GM21528 (cell line): ENCODE results near the gene PDE7B.

ENCODE experiments used
- ATAC-seq: cut with Tn5 transposase; IDR thresholded peaks from one replicate; pipeline ENCODE4 v1.9.1; 2021; ENCODE audit warnings: mild to moderate bottlenecking, moderate library complexity; ENCODE audit not compliant: unreplicated experiment, low FRiP score

Gene PDE7B

DNA sequence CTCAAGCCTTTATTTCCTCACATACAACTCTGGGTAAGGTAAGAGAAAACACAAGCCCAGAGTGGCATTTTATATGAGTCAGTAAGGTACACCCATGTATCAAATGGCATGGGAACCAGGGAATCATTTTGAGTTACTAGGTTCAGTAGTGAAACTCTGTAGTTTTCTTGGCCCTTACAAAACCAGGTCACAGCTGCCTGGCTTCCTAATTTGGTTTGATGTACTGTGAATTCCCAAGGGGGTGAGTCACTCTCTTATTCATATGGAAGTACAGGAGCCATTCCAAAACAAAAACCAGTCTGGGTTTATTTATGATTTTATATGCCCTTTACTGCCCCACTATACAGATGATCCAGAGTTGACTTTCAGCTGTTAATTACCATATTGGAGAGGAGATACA lies 70.7 kb downstream of the PDE7B start:
- no peak for ATAC-seq

DNA sequence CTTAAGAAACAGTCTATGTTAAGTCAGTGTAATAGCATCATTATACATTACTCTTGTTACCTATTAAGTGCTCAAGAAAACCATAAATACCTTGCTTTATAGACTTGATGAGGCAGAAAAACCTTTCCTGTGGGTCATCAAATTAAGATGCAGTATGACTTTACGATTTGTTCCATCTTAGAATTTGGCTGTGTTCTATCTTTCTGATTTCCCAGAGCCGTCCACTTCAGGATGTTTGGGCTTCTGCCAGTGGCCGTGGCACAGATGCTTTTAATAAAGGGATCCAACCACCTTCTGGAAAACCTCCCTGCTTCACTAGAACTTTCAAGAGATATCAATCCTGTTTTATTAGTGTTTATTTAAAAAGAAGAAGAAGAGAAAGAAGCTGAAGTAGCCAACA lies 71.2 kb downstream of the PDE7B start:
- ATAC-seq = no peak

DNA sequence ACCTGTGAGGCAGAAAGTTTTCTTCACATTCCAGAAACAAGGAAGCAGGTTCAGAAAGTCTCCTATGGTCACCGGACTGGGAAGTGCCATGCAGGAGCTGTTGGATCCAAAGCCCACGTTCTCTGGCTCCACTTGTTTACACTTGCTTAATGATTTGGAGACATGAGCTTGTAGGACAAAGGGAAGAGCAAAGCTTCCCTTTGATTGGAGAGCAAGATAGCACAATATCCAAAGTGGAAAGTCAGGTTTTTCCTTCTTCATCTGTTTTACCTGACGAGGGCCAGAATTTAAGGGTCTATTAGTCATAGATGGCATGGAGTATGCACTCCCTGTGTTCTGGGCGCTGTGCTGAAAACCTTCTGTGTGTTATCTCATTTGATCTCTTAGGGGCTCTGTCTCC lies 81.2 kb downstream of the PDE7B start:
- no peak for ATAC-seq

DNA sequence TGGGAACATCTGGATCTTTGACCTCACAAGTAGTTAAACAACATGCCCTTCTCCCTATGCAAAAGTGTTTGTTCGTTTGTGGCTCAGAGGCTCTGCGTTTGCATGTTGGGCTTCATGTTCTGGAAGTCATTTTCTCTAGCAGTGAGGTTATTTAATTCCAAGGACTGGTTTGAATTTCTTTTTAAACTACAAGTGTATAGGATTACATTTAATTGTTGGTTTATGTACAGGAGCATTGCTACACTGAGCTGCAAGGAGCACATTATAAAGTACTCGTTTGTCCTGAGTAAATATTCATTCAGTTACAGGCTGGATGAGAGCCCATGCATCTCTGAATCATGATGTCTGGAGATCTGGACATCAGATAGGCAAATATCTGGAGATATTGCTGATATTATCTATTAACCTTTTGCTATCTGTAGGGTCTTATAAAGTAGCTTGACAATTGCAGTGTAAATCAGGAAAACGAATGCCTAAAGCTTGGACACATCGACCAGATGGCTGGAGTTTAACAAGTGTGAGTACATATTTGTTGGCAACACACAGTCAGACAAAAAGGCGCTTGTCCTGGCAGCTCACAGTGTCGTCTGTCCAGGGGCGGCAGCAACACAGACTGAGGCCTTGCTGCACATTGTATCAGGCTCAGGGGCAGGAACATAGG lies 84.6 kb downstream of the PDE7B start:
- ATAC-seq = no peak

DNA sequence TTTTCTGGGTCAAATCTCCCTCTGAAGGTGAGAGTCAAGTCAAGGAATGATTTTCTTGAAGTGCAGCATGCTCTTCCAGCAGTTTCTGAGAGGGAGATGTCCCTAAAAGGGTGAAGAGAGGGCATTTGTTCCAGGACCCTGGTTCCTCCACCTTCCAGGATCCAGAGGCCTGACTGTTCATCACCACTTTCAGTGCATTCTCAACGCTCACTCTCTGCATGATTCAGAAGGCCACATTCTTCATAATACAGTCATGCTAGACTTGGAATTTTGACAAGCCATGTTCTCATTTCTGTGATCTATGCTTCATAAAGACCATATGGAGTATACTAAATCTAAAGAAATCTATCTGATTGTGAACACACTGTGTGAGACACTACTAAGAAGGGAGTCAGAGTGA lies 85.1 kb downstream of the PDE7B start:
- no peak for ATAC-seq

DNA sequence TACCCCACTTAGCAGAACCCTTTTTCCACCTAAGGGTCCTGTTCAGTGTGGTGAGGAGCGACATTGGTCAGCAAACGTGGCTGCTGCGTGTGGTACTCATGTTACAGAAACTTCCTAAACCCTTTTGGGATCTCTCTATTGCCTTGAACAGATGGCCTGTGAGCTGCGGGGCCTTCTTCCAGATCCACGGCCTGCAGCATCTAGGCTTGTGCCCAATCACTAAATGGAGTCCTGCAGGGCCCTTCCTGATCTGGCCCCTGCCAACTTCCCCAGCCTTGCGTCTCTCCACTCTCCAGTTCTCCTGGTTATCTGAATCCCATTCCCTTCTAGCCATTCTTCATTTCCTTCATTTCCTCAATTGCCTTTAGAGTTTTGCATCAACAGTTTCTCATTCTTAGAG lies 85.6 kb downstream of the PDE7B start:
- ATAC-seq = no peak

DNA sequence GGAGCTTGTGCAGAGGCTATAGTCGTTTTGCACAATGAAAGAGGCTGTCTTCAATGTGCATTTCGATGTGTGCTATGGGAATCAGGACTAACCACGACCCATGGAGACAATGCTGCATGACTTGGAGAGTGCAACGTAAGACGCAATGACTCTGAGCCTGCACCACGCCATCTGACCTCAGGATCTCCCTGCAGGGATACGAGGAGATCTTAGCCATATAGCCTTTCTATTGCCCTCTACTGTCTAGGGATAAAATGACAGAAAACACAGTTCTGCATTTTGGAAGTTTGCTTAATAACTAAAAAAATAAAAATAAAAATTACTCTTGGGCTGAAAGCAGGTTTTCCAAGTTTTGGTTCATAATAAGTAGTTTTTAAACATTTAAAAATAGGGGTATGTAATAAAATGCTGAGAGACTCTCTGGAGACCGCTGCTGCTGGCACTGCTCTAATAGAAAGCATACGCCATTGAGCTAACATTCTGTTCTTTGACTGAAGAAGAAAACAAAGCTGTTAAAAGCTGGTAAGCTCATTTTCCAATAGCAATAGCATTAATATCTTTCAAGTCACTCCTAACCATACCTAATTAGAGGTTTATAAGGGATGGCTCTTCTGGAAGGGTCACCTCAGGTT lies 87.2 kb downstream of the PDE7B start:
- ATAC-seq = no peak

DNA sequence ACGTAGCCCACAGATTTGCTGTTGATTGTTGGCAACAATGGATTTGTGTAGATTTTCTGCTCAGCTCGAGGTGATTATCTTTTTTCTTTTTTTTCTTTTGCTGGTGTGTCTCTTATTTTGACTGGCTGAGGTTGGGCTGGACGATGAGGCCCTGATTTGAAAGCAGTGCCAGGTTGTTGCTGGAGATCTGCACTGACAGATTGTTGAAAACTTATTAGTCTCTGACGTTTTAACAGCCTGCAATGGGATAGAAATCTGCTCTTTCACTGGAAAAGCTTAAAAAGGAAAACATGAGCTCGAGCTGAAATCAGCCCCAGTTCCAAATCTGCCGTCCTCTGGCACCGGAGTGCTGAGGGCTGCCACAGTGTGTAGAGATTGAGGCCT lies 87.7 kb downstream of the PDE7B start:
- ATAC-seq = no peak

DNA sequence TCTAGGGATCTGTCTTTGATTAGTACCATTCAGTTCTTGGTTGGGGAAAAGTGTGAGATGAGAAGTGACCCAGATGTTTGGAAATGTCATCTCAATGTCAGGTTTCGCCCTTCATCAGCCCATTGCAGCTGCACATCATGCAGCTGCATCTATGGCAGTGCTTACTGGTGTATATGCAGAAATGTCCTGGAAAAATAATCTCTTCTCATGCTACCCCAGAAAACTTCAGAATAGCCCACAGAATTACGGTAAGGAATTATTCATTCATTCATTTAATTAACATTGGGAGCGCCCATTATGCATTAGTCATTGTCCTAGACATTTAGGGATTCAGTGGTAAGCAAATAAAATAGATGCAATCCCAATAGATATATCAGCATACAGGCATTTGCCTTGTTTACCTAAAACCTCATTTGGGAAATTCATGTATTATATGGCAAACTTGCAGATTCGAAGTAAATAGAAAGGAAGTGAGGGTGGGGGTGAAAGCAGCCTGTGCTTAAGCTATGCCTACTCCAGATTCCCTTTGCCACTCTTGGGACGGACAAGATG lies 89.2 kb downstream of the PDE7B start:
- ATAC-seq = no peak

DNA sequence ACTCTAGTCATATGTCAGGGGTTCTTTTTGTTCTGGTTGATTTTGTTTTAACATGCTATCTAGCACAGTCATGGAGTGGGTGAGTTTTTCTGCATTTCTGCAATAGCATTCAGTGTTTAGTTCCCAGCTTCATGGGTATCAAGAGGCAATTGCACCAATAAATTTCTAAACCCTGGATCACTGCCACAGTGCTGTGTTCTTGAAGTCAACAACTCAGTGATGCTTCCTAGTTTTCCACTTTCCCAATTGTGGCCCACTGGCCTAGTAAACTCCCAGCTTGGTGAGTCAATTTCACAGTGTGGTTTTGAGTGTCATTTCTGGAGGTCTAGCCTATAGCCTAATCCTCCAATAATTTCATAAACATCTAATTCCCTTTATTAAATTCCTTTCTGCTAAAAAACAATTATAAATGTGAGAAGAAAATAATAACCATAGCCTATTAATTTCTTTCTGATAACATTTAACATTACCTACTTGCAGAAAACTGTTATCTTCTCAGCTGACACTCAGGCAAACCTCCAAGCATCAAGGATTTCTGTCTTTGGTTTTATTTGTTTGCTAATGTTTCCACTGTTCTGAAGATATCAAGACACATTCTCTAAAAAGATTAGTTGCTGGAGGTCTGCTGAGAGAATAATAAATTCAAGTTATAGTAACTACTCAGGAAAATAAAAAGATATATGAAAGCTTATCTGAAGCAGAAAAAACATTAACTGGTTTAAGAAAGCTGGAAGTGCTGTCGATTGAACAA lies 89.9 kb downstream of the PDE7B start:
- no peak for ATAC-seq

DNA sequence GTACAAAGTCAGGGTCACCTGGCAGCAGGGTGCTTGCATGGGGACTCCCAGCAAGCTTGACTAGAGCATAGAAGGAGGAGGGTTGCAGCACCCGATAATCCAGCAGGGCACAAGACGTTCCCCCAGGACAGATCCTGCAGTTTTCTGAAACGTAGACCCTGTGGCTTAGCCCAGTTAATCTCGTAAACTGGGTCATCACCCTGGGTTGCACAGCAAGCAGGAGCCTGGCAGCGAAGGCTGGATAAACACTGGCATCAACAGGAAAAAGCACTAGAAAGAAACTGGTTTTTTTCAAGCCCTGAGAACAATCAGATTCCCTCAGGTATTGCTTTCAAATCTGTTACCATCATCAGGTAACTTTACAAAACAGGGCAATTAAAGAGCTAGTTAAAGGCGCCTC lies 92.6 kb downstream of the PDE7B start:
- no peak for ATAC-seq

DNA sequence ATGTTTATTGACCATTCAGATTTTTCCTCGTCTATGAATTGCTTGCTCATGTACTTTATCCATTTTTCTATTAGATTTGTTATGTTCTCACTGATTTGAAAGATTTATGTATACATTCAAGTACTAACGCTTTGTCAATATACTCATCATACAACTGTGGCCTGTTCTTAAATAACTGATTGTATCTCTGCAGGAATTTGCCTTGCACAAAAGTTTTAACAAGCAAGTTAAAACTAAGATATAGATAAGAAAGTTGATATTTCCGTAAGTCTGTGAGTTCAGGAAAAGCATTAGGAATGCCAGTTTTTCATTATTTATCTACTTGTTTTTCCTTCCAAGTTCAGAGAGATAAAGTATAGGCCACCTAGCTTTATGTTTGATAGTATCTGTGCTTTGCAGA lies 95.2 kb downstream of the PDE7B start:
- ATAC-seq = no peak

DNA sequence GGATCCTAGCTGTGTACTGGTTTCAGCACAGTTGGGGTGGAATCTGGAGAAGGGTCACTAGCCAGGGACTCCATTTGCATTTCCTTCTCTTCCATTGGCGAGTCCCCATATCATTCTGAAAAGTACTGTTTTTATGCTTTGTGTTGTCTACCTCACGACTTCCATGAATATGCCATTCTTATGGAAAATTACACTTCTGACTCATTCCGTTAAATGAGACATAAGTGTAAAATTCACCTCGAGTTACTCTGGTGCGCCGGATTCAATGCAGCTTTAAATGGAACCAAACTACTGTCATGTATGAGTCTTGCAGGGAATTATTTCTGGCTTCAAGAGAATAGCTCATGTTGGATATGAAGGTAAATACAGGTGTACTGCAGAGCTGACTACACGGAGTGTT lies 99.2 kb downstream of the PDE7B start:
- no peak for ATAC-seq

DNA sequence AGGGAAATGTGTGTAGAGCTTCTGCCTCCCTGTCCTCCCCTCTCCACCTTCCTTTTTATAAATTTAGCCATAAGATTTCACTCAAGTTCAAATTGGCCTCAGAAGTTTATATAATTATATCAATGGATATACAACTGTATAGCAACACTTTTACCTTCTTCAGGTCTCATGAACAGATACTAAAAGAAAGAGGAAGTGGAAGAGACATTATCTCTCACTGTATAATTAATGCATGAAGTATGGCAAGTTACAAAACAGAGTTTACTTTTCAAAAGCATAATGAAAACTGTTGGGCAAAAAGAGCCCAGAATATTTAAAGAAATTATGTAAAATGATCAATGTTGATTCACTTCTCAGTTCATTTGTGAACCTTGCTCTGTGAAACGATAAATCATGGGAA lies 99.7 kb downstream of the PDE7B start:
- no peak for ATAC-seq

DNA sequence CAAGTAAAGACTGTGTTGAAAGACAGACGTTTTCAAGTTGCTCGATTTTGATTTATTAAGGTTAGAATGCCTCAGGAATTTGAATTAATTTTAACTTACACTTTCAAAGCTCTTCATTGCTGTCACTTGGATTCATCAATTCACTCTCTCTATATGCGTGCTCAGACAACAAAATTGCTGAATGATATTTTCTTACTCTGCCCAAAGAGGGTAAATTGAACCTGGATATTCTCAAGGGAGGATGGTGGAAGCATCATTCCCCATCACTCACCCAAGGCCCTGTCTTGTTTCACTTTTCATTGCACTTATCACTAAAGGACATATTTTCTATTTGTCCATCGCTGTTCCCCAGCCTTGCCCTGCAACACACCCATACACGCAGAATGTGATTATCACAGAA lies 102.3 kb downstream of the PDE7B start:
- no peak for ATAC-seq

DNA sequence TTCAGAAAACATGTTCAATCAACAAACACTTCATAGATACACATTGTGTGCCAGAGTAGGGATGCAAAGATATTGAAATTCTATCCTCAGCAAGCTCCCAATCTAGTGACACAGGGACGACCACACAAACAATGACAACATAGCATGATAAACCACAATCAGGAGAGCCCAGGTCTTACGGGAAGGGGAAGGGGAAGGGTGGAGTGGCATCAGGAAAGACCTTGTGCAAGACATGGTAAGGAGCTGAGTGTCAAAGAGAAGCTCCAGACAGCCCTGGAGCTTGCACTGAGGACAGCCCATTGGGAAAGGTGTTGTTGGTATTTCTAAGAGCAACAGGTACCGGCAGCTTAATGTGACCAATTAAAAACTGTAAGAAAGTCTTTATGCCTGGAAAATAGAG lies 103.6 kb downstream of the PDE7B start:
- no peak for ATAC-seq

DNA sequence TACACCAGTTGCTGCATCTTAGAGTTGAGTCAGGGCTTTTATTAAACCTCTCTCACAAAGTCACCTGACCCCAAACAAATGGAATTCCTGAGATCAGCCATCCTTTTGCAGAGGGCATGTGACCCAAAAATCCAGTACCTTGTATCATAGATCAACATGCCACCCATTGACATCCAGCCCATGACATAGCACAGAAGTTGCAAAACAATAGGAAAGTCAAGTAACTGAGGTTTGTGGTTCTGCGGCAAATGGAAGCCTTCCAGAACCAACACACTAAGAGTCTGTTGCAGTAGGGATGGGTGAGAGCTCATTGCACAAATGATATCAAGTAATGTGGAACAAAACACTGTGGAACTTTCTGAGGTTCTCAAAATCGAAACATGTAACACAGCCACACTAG lies 111.2 kb downstream of the PDE7B start:
- no peak for ATAC-seq

DNA sequence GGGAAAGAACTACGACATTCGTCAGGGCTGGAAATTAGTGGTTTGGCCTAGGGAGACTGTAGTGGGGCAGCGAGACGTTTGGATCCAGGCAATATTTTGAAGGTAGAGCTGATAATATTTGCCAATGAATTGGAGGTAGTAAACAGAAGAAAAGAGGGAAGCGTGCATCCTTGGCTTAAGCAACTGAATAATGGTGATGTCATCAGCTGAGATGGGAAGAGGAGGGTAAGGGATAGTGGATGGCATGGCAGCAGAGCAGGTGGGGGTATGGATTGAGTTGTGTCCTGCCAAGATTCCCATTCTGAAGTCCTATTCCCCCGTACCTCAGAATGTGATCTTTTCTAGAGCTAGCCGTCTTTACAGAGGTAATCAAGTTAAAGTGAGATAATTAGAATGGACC lies 119.2 kb downstream of the PDE7B start:
- no peak for ATAC-seq

DNA sequence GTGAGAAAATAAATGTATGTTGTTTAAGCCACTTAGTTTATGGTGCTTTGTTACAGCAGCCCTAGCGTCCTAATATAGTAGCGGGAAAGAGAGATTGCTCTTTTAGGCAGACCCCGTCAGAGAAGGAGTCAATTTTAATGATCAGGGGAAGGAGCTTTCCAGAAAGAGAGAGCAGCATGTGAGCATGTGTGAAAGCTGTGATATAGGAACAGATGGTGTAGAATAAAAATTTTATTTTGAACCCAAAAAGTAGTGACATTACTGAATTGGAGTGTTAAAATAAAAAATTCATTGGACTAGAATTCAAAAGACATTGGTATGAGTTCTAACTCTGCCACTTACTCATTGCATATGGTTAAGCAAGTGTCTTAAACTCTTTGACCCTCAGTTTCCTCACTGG lies 119.8 kb downstream of the PDE7B start:
- no peak for ATAC-seq

DNA sequence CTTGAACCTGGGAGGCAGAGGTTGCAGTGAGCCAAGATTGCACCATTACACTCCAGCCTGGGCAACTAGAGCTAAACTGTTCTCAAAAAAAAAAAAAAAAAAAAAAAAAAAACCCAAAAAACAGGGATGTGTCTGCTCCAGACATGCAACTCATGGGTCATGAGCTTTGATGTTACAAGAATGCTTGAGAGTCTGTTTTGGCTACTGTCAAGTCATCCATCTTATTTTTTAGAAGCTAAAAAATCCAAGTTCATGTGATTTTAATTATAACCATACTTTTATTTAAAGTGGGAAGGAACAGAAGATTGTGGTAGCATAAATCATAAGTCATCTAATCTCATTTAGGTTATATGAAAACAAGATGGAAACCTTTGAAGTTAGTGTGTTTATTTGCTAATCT lies 120.6 kb downstream of the PDE7B start:
- no peak for ATAC-seq

DNA sequence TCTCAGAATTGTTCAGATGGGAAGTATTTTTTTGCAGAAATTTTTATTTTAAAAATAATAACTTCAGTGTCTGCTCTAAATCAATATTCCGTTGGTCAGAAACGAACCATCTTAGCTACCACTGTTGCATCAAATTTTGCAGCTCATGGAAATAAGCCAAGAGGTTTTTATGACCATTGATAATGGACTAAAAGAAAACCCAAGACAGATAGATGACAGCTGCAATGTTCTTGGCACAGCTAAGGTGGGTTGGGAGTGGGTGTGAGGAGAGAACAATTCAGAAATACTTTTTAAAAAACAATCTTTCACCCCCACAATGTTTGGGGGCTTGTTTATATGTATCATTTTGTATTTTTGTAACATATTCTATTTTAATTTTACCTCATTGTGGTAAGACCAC lies 121.1 kb downstream of the PDE7B start:
- ATAC-seq = no peak

DNA sequence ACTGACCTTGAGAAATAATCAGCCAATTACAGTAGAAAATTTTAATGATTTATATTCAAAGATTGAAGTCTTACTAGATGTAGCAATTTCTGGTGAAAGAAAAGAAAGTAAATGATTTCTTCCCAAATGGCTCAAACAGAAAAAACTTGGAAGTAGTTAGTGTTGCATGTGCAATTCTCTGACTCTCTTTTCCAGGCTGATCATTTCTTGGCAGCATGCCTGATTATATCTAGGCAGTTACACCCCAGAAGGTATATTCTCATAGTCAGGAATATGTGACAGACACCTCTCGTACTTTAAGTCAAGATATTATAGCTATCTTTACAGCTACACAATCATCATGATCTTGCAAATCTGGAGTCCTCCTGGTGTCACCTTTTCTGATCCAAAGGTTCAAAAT lies 122.9 kb downstream of the PDE7B start:
- ATAC-seq = no peak
